Upper lobe of left lung (tissue), 4 donors: Measurements from ENCODE around the gene SGSM1.

ENCODE experiments used
- POLR2A ChIP-seq, 4 donors: fragments of 450-650 bp; IDR thresholded peaks; one replicate each; pipeline ENCODE4 v1.5.1; 2016 to 2017; ENCODE audit warnings: antibody characterized with exemption in 4 of 4, mild to moderate bottlenecking in 2 of 4
- TF ChIP-seq, protein P1 (sequence below), 6 experiments: fragments of 450-650 bp in 4 of 6; fragments of 200-600 bp in 2 of 6; sonication (generic) in 2 of 6; IDR thresholded peaks; one replicate each; pipeline ENCODE4 v1.5.1; 2016 to 2019; ENCODE audit warnings: antibody characterized with exemption in 6 of 6

DNA sequence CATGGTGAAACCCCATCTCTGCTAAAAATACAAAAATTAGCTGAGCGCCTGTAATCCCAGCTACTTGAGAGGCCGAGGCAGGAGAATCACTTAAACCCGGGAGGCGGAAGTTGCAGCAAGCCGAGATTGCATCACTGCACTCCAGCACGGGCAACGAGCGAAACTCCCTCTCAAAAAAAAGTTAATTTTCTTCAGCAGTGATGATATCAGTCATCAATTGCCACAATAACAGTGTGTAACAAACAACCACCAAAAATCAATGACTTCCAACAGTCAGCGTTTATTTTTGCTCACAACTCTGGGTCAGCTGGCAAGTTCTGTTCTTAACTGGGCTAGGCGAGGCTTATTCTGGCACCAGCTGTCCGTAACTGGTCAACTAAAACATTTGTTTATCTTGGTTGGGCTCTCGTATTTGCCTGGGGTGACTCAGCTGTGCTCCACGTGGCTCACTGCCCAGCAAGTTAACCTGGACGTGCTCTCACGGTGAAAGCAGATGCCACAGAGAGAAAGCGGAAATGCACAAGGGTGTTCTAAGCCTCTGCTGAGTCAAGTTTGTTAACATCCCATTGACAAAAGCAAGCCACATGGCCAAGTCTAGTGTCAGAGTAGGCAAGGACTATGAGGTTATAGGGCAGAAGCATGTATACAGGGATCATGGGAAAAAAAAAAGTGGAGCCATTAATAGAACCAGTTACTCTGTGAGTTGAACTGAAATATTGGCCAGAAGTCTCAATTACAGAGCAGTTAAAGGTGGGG, 88.4 kb downstream of the SGSM1 start:
- TF ChIP-seq POLR2A (IDR thresholded peaks at IDR 0.05): no peak
- TF ChIP-seq, protein P1, sequence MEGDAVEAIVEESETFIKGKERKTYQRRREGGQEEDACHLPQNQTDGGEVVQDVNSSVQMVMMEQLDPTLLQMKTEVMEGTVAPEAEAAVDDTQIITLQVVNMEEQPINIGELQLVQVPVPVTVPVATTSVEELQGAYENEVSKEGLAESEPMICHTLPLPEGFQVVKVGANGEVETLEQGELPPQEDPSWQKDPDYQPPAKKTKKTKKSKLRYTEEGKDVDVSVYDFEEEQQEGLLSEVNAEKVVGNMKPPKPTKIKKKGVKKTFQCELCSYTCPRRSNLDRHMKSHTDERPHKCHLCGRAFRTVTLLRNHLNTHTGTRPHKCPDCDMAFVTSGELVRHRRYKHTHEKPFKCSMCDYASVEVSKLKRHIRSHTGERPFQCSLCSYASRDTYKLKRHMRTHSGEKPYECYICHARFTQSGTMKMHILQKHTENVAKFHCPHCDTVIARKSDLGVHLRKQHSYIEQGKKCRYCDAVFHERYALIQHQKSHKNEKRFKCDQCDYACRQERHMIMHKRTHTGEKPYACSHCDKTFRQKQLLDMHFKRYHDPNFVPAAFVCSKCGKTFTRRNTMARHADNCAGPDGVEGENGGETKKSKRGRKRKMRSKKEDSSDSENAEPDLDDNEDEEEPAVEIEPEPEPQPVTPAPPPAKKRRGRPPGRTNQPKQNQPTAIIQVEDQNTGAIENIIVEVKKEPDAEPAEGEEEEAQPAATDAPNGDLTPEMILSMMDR (IDR thresholded peaks at IDR 0.05): no peak
